ENCODE data around the gene SNRNP70. TPM values are rescaled to one million over a fixed set of nuclear protein-coding genes. Genes with fewer than 3 reads are reported as not detected.
A peak's percentile ranks its signal among the peaks of the same experiment; 100 is the strongest.

SNRNP70 gene
- total and polyA plus RNA-seq, 2 experiments from 2014 or later = 243 to 361 TPM

GRCh38 chr19:49129238-49129583 lies 44.0 kb downstream of the SNRNP70 start:
- peaks cover 18% of the 10 kb centered on the region for H3K4me1 ChIP-seq (ENCODE audit: insufficient read depth)
- no peak for TF ChIP-seq ZNF331 (CRISPR knock-in tag; IDR thresholded peaks at IDR 0.05; ENCODE audit: low read depth)
- TF ChIP-seq POLR2AphosphoS5 (IDR thresholded peaks at IDR 0.05; ENCODE audit: low read depth) = peak; percentile 52
- TF ChIP-seq ZNF462 (CRISPR knock-in tag; IDR thresholded peaks at IDR 0.05) = no peak
- TF ChIP-seq NANOG (IDR thresholded peaks at IDR 0.05; ENCODE audit: borderline replicate concordance) = no peak
- no peak for TF ChIP-seq ZNF114 (CRISPR knock-in tag; IDR thresholded peaks at IDR 0.05)
- H3K9me2 ChIP-seq (ENCODE audit: insufficient read depth) = no peaks in the 10 kb centered on the region
- no peaks in the 10 kb centered on the region for H3K79me2 ChIP-seq (replicated peaks; ENCODE audit: insufficient read depth)
- no peak overlapping the region; the same call in 1 of the 2 replicates for H3K27ac Mint-ChIP-seq
- H3K4me3 Mint-ChIP-seq = peak overlapping the region; percentile 85
- H3K4me3 ChIP-seq = peak overlapping the region; percentile 69
- peak; percentile 91 for DNase-seq (ENCODE audit: low spot score)
- no peaks in the 10 kb centered on the region for H3K27me3 ChIP-seq (ENCODE audit: insufficient read depth)
- peaks cover 29% of the 10 kb centered on the region for H3K4me1 Mint-ChIP-seq
- H3K27ac ChIP-seq (ENCODE audit: low read depth) = no peak overlapping the region
- ATAC-seq = peak; percentile 20
- H3K9me3 Mint-ChIP-seq = no peaks in the 10 kb centered on the region
- H4K20me1 ChIP-seq (replicated peaks; ENCODE audit: insufficient read depth) = no peaks in the 10 kb centered on the region
- H3K27me3 Mint-ChIP-seq (ENCODE audit: insufficient read depth, low read depth, poor library complexity) = peaks cover 8% of the 10 kb centered on the region
- peaks cover 18% of the 10 kb centered on the region; the same call in 1 of the 2 replicates for H3F3A ChIP-seq (replicated peaks; ENCODE audit: low read depth)
- H3K36me3 Mint-ChIP-seq (ENCODE audit: low read depth) = peaks cover 10% of the 10 kb centered on the region
- H2AFZ ChIP-seq = no peak overlapping the region
- H3K4me2 ChIP-seq = peak overlapping the region; percentile 92
- H3K36me3 ChIP-seq (ENCODE audit: insufficient read depth) = no peaks in the 10 kb centered on the region

- Histone ChIP-seq H3K9me2 (ENCODE audit: insufficient read depth) (no peaks in the 10 kb centered on the region), H2AFZ (no peak overlapping the region), H3K79me2 (replicated peaks; ENCODE audit: insufficient read depth) (no peaks in the 10 kb centered on the region), H3F3A (replicated peaks; ENCODE audit: low read depth) (peaks cover 23% of the 10 kb centered on the region; the same call in 1 of the 2 replicates), H3K27me3 (ENCODE audit: insufficient read depth) (no peaks in the 10 kb centered on the region), H3K4me3 (no peak overlapping the region), H3K4me2 (no peak overlapping the region), H3K4me1 (ENCODE audit: insufficient read depth) (peaks cover 18% of the 10 kb centered on the region), H3K27ac (ENCODE audit: low read depth) (no peak overlapping the region), H4K20me1 (replicated peaks; ENCODE audit: insufficient read depth) (no peaks in the 10 kb centered on the region), H3K36me3 (ENCODE audit: insufficient read depth) (peaks cover 2% of the 10 kb centered on the region; the same call in 1 of the 2 replicates)
- peaks cover 7% of the 10 kb centered on the region for H3K27me3 Mint-ChIP-seq (ENCODE audit: insufficient read depth, low read depth, poor library complexity)
- DNase-seq (ENCODE audit: low spot score) (no peak), ATAC-seq (no peak)
- TF ChIP-seq REST (IDR thresholded peaks at IDR 0.05; ENCODE audit: unreplicated experiment) = no peak
- TF ChIP-seq EZH2phosphoT487 (IDR thresholded peaks at IDR 0.05; ENCODE audit: unreplicated experiment) = no peak
- no peak for TF ChIP-seq ZNF331 (CRISPR knock-in tag; IDR thresholded peaks at IDR 0.05; ENCODE audit: low read depth)
- TF ChIP-seq CREB1 (CRISPR knock-in tag; IDR thresholded peaks at IDR 0.05; ENCODE audit: low read depth) = no peak
- no peak for TF ChIP-seq ZNF114 (CRISPR knock-in tag; IDR thresholded peaks at IDR 0.05)
- H3K27ac Mint-ChIP-seq = no peak overlapping the region
- H3K4me3 Mint-ChIP-seq = no peak overlapping the region; the same call in 2 of the 3 replicates
- H3K4me1 Mint-ChIP-seq = peaks cover 26% of the 10 kb centered on the region
- H3K36me3 Mint-ChIP-seq (ENCODE audit: low read depth) = peaks cover 19% of the 10 kb centered on the region
- no peaks in the 10 kb centered on the region for H3K9me3 Mint-ChIP-seq
Observed at GRCh38 chr19:49130325-49130724, 45.1 kb downstream of the SNRNP70 start.

All from GM23338 (cell line).